ENCODE results near the gene ZAR1.

Gene ZAR1

GRCh38 chr4:48504026-48504330 lies 13.9 kb downstream of the ZAR1 start:
- Histone ChIP-seq H3K27ac (ENCODE audit: low read depth, low read length) (no peak overlapping the region), H3K79me2 (ENCODE audit: insufficient read depth, low read length) (no peaks in the 10 kb centered on the region), H3F3A (ENCODE audit: insufficient read depth) (no peaks in the 10 kb centered on the region), H3K9me3 (ENCODE audit: insufficient read depth, low read length) (no peaks in the 10 kb centered on the region), H2AFZ (ENCODE audit: low read depth, low read length, severe bottlenecking) (no peak overlapping the region), H3K4me3 (ENCODE audit: insufficient read depth, low read length, poor library complexity, severe bottlenecking) (no peak overlapping the region), H3K4me2 (ENCODE audit: low read depth, low read length, poor library complexity, severe bottlenecking) (no peak overlapping the region), H3K36me3 (ENCODE audit: low read length) (peaks cover 39% of the 10 kb centered on the region; the same call in 1 of the 2 replicates), H4K20me1 (ENCODE audit: low read depth, low read length) (no peaks in the 10 kb centered on the region), H3K9me2 (replicated peaks; ENCODE audit: insufficient read depth, low read length) (no peaks in the 10 kb centered on the region), H3K27me3 (ENCODE audit: low read length) (no peaks in the 10 kb centered on the region), H3K9ac (ENCODE audit: low read length) (no peak overlapping the region)
- TF ChIP-seq EZH2phosphoT487 (conservative IDR thresholded peaks at IDR 0.05; ENCODE audit: low read length), result no peak
- no peak for TF ChIP-seq CTCF (IDR thresholded peaks at IDR 0.05; ENCODE audit: insufficient read depth, low read length, poor library complexity, severe bottlenecking)

DNA sequence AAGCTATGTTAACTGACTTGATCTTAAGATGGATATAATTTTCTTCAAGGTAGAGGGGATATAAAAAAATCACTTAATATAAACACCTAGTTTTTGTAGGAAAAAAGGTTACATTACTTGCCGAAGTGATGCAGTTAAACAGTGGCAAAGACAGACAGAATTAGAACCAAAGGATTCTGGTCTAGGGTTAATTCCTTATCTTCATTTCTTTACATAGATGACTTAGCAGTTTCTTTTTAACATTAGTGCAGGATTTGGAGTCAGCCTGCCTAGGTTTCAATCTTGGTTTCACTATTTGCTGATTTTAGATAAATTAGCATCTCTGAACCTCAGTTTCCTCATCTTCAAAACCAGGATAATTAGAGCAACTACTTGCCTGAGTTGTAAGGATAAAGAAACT lies 14.3 kb downstream of the ZAR1 start:
- H3K9ac ChIP-seq (ENCODE audit: low read length), result no peak overlapping the region
- H3K9me2 ChIP-seq (replicated peaks; ENCODE audit: insufficient read depth, low read length), result no peaks in the 10 kb centered on the region

GRCh38 chr4:48506716-48507115 lies 16.7 kb downstream of the ZAR1 start:
- Histone ChIP-seq H3K27ac (ENCODE audit: low read depth, low read length) (no peak overlapping the region), H3K4me2 (ENCODE audit: low read depth, low read length, poor library complexity, severe bottlenecking) (no peak overlapping the region), H3F3A (ENCODE audit: insufficient read depth) (no peaks in the 10 kb centered on the region), H2AFZ (ENCODE audit: low read depth, low read length, severe bottlenecking) (no peak overlapping the region), H4K20me1 (ENCODE audit: low read depth, low read length) (no peaks in the 10 kb centered on the region), H3K9me2 (replicated peaks; ENCODE audit: insufficient read depth, low read length) (no peaks in the 10 kb centered on the region), H3K4me3 (ENCODE audit: insufficient read depth, low read length, poor library complexity, severe bottlenecking) (no peak overlapping the region), H3K36me3 (ENCODE audit: low read length) (peaks cover 45% of the 10 kb centered on the region; the same call in 1 of the 2 replicates), H3K79me2 (ENCODE audit: insufficient read depth, low read length) (no peaks in the 10 kb centered on the region), H3K9ac (ENCODE audit: low read length) (no peak overlapping the region), H3K27me3 (ENCODE audit: low read length) (no peaks in the 10 kb centered on the region), H3K9me3 (ENCODE audit: insufficient read depth, low read length) (no peaks in the 10 kb centered on the region)
- TF ChIP-seq CTCF (IDR thresholded peaks at IDR 0.05; ENCODE audit: insufficient read depth, low read length, poor library complexity, severe bottlenecking), result no peak
- TF ChIP-seq EZH2phosphoT487 (conservative IDR thresholded peaks at IDR 0.05; ENCODE audit: low read length), result no peak

More for the DNA sequence above, 14.3 kb downstream of the ZAR1 start:
- Histone ChIP-seq H3K27ac (ENCODE audit: low read depth, low read length) (no peak overlapping the region), H2AFZ (ENCODE audit: low read depth, low read length, severe bottlenecking) (no peak overlapping the region), H3K36me3 (ENCODE audit: low read length) (peaks cover 39% of the 10 kb centered on the region; the same call in 1 of the 2 replicates), H3K4me2 (ENCODE audit: low read depth, low read length, poor library complexity, severe bottlenecking) (no peak overlapping the region), H3K4me3 (ENCODE audit: insufficient read depth, low read length, poor library complexity, severe bottlenecking) (no peak overlapping the region), H4K20me1 (ENCODE audit: low read depth, low read length) (no peaks in the 10 kb centered on the region), H3K79me2 (ENCODE audit: insufficient read depth, low read length) (no peaks in the 10 kb centered on the region), H3F3A (ENCODE audit: insufficient read depth) (no peaks in the 10 kb centered on the region), H3K27me3 (ENCODE audit: low read length) (no peaks in the 10 kb centered on the region), H3K9me3 (ENCODE audit: insufficient read depth, low read length) (no peaks in the 10 kb centered on the region)
- no peak for TF ChIP-seq CTCF (IDR thresholded peaks at IDR 0.05; ENCODE audit: insufficient read depth, low read length, poor library complexity, severe bottlenecking)
- no peak for TF ChIP-seq EZH2phosphoT487 (conservative IDR thresholded peaks at IDR 0.05; ENCODE audit: low read length)
